ENCODE results near the gene ALDH3B1.

The ALDH3B1 gene

GRCh38 chr11:68013611-68014156 is 3.6 kb downstream of the ALDH3B1 start:
- Histone ChIP-seq H3K9me3 (no peaks in the 10 kb centered on the region), H3K27me3 (ENCODE audit: low read depth) (no peaks in the 10 kb centered on the region), H3K4me1 (peaks cover 31% of the 10 kb centered on the region), H3K4me3 (no peak overlapping the region), H3K36me3 (replicated peaks) (no peaks in the 10 kb centered on the region)
- no peak for DNase-seq (ENCODE audit: low spot score in 2 of 2)
- in situ Hi-C loops (cut with MboI; ENCODE audit: low sequenced_read_pairs), result no loop called here

- in situ Hi-C loops (cut with MboI; ENCODE audit: low sequenced_read_pairs), result no loop called here
- H3K4me1 ChIP-seq, result peaks cover 31% of the 10 kb centered on the region
- DNase-seq (ENCODE audit: low spot score in 2 of 2), result no peak
These were observed 4.2 kb downstream of the ALDH3B1 start for GRCh38 chr11:68014157-68014946.

GRCh38 chr11:68014947-68015447 is 4.9 kb downstream of the ALDH3B1 start:
- no peaks in the 10 kb centered on the region for H3K36me3 ChIP-seq (replicated peaks)
- no peak overlapping the region for H3K4me3 ChIP-seq
- in situ Hi-C loops (cut with MboI; ENCODE audit: low sequenced_read_pairs), result no loop called here
- no peaks in the 10 kb centered on the region for H3K9me3 ChIP-seq
- no peaks in the 10 kb centered on the region for H3K27me3 ChIP-seq (ENCODE audit: low read depth)
- H3K4me1 ChIP-seq, result peaks cover 27% of the 10 kb centered on the region
- DNase-seq (ENCODE audit: low spot score in 2 of 2), result no peak

More at GRCh38 chr11:68014157-68014946, 4.2 kb downstream of the ALDH3B1 start:
- H3K27me3 ChIP-seq (ENCODE audit: low read depth), result no peaks in the 10 kb centered on the region
- H3K4me3 ChIP-seq, result no peak overlapping the region
- H3K9me3 ChIP-seq, result no peaks in the 10 kb centered on the region
- H3K36me3 ChIP-seq (replicated peaks), result no peaks in the 10 kb centered on the region

GRCh38 chr11:68015467-68015866 is 5.3 kb downstream of the ALDH3B1 start:
- DNase-seq (ENCODE audit: low spot score in 2 of 2), result no peak
- H3K4me1 ChIP-seq, result peaks cover 23% of the 10 kb centered on the region
- H3K9me3 ChIP-seq, result no peaks in the 10 kb centered on the region
- H3K4me3 ChIP-seq, result no peak overlapping the region
- no peaks in the 10 kb centered on the region for H3K27me3 ChIP-seq (ENCODE audit: low read depth)
- in situ Hi-C loops (cut with MboI; ENCODE audit: low sequenced_read_pairs), result no loop called here
- no peaks in the 10 kb centered on the region for H3K36me3 ChIP-seq (replicated peaks)

GRCh38 chr11:68016161-68016903 is 6.2 kb downstream of the ALDH3B1 start:
- no peaks in the 10 kb centered on the region for H3K9me3 ChIP-seq
- no peaks in the 10 kb centered on the region for H3K27me3 ChIP-seq (ENCODE audit: low read depth)
- DNase-seq (ENCODE audit: low spot score in 2 of 2), result peak in 1 of 2 experiments; percentile 46
- peaks cover 15% of the 10 kb centered on the region for H3K4me1 ChIP-seq
- in situ Hi-C loops (cut with MboI; ENCODE audit: low sequenced_read_pairs), result no loop called here
- H3K4me3 ChIP-seq, result no peak overlapping the region
- no peaks in the 10 kb centered on the region for H3K36me3 ChIP-seq (replicated peaks)

GRCh38 chr11:68016904-68017817 is 7.0 kb downstream of the ALDH3B1 start:
- H3K27me3 ChIP-seq (ENCODE audit: low read depth), result no peaks in the 10 kb centered on the region
- DNase-seq (ENCODE audit: low spot score in 2 of 2), result no peak
- in situ Hi-C loops (cut with MboI; ENCODE audit: low sequenced_read_pairs), result no loop called here
- no peaks in the 10 kb centered on the region for H3K36me3 ChIP-seq (replicated peaks)
- no peak overlapping the region for H3K4me3 ChIP-seq
- H3K9me3 ChIP-seq, result no peaks in the 10 kb centered on the region
- H3K4me1 ChIP-seq, result peaks cover 15% of the 10 kb centered on the region

- no peaks in the 10 kb centered on the region for H3K36me3 ChIP-seq (replicated peaks)
- DNase-seq (ENCODE audit: low spot score in 2 of 2), result no peak
- H3K4me1 ChIP-seq, result peaks cover 7% of the 10 kb centered on the region
- H3K27me3 ChIP-seq (ENCODE audit: low read depth), result no peaks in the 10 kb centered on the region
- in situ Hi-C loops (cut with MboI; ENCODE audit: low sequenced_read_pairs), result no loop called here
- no peak overlapping the region for H3K4me3 ChIP-seq
- no peaks in the 10 kb centered on the region for H3K9me3 ChIP-seq
These were observed 8.0 kb downstream of the ALDH3B1 start for GRCh38 chr11:68017980-68018729.

GRCh38 chr11:68018730-68019190 is 8.6 kb downstream of the ALDH3B1 start:
- Histone ChIP-seq H3K27me3 (ENCODE audit: low read depth) (no peaks in the 10 kb centered on the region), H3K4me3 (no peak overlapping the region), H3K9me3 (no peaks in the 10 kb centered on the region), H3K4me1 (peaks cover 1% of the 10 kb centered on the region), H3K36me3 (replicated peaks) (no peaks in the 10 kb centered on the region)
- in situ Hi-C loops (cut with MboI; ENCODE audit: low sequenced_read_pairs), result no loop called here
- no peak for DNase-seq (ENCODE audit: low spot score in 2 of 2)

GRCh38 chr11:68019486-68019885 is 9.4 kb downstream of the ALDH3B1 start:
- no peaks in the 10 kb centered on the region for H3K27me3 ChIP-seq (ENCODE audit: low read depth)
- no peak for DNase-seq (ENCODE audit: low spot score in 2 of 2)
- H3K4me1 ChIP-seq, result no peaks in the 10 kb centered on the region; the same call in 1 of the 2 replicates
- no peak overlapping the region for H3K4me3 ChIP-seq
- no peaks in the 10 kb centered on the region for H3K36me3 ChIP-seq (replicated peaks)
- H3K9me3 ChIP-seq, result no peaks in the 10 kb centered on the region; the same call in 1 of the 2 replicates
- in situ Hi-C loops (cut with MboI; ENCODE audit: low sequenced_read_pairs), result no loop called here

- in situ Hi-C loops (cut with MboI; ENCODE audit: low sequenced_read_pairs), result no loop called here
- H3K4me1 ChIP-seq, result no peaks in the 10 kb centered on the region; the same call in 1 of the 2 replicates
- no peaks in the 10 kb centered on the region for H3K27me3 ChIP-seq (ENCODE audit: low read depth)
- peaks cover 3% of the 10 kb centered on the region; the same call in 1 of the 2 replicates for H3K9me3 ChIP-seq
- H3K4me3 ChIP-seq, result no peak overlapping the region
- H3K36me3 ChIP-seq (replicated peaks), result no peaks in the 10 kb centered on the region
- DNase-seq (ENCODE audit: low spot score in 2 of 2), result no peak
These were observed 10.4 kb downstream of the ALDH3B1 start for GRCh38 chr11:68020575-68020974.

- H3K36me3 ChIP-seq (replicated peaks), result no peaks in the 10 kb centered on the region
- in situ Hi-C loops (cut with MboI; ENCODE audit: low sequenced_read_pairs), result no loop called here
- no peaks in the 10 kb centered on the region; the same call in 1 of the 2 replicates for H3K4me1 ChIP-seq
- DNase-seq (ENCODE audit: low spot score in 2 of 2), result peak in 1 of 2 experiments; percentile 52
- H3K27me3 ChIP-seq (ENCODE audit: low read depth), result no peaks in the 10 kb centered on the region
- H3K4me3 ChIP-seq, result no peak overlapping the region
- peaks cover 3% of the 10 kb centered on the region; the same call in 1 of the 2 replicates for H3K9me3 ChIP-seq
These were observed 11.2 kb downstream of the ALDH3B1 start for GRCh38 chr11:68021167-68021787.

GRCh38 chr11:68022531-68022930 is 12.4 kb downstream of the ALDH3B1 start:
- no peak for DNase-seq (ENCODE audit: low spot score in 2 of 2)

More at GRCh38 chr11:68022531-68022930, 12.4 kb downstream of the ALDH3B1 start:
- Histone ChIP-seq H3K27me3 (ENCODE audit: low read depth) (no peaks in the 10 kb centered on the region), H3K4me1 (no peaks in the 10 kb centered on the region), H3K9me3 (peaks cover 3% of the 10 kb centered on the region; the same call in 1 of the 2 replicates), H3K4me3 (no peak overlapping the region), H3K36me3 (replicated peaks) (no peaks in the 10 kb centered on the region)
- in situ Hi-C loops (cut with MboI; ENCODE audit: low sequenced_read_pairs), result no loop called here

Data from HAP-1 (cell line).